Measurements from ENCODE around the gene BCAS3.

DNA sequence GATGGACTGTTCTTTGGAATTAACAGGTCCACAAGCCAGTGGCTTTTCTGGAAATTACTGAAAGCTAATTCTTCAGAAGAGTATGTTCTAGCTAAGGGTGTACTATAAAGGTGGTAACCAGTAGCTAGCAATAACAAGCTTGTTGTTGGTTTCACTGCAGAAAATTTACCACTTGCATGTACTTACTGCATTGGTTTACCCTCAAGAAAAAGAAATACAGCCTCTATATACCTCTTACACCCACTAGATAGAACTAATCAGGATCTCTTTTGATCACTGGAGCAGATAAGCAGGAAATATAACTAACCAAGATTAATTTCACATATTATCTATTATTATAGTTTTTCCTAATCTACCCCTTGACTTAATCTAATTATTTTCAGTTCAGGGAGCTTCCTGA is 537.1 kb downstream of the BCAS3 start:
- TF ChIP-seq, protein P1, sequence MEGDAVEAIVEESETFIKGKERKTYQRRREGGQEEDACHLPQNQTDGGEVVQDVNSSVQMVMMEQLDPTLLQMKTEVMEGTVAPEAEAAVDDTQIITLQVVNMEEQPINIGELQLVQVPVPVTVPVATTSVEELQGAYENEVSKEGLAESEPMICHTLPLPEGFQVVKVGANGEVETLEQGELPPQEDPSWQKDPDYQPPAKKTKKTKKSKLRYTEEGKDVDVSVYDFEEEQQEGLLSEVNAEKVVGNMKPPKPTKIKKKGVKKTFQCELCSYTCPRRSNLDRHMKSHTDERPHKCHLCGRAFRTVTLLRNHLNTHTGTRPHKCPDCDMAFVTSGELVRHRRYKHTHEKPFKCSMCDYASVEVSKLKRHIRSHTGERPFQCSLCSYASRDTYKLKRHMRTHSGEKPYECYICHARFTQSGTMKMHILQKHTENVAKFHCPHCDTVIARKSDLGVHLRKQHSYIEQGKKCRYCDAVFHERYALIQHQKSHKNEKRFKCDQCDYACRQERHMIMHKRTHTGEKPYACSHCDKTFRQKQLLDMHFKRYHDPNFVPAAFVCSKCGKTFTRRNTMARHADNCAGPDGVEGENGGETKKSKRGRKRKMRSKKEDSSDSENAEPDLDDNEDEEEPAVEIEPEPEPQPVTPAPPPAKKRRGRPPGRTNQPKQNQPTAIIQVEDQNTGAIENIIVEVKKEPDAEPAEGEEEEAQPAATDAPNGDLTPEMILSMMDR (IDR thresholded peaks at IDR 0.05): no peak
- no peak for TF ChIP-seq POLR2A (IDR thresholded peaks at IDR 0.05)

Data from ovary (tissue), 3 donors.